ENCODE results near the gene COPE. TPM values are rescaled to one million over a fixed set of nuclear protein-coding genes. Genes with fewer than 3 reads are reported as not detected.

COPE gene
- total and polyA plus RNA-seq, 2 experiments from 2014 or later, result 322 to 347 TPM

DNA sequence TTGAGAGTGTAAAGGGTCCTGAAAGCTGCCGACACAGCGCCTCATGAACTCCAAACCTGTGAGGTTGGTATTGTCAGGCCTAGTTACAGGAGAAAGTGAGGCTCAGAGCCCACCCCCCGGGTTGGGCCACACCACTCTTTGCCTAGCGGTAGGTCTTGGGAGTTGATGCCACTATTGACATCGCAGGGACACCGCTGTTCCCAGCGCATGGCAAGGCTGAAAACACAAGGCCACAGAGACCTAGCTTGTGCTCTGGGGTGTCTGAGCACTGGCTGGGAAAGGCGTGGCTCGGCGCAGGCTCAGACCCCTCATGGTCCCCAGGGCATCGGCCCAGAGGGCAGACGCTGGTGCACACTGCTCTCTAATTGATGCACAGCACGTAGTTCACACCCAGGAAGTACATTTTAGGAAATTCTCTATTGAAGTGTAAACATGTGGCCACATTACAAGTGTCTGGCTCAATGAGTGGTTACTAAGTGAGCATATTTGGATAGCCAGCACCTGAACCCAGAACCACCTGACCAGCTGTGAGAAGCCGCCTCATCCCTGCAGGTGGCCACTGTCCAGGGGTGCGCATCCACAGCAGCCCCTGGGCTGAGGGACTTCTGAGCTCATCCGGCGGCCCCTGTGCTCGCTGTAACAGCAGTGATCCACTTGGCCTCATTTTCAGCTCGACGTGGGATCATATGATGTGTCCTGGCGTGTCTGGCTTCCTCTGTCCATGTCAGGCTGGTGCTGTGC is 60.1 kb downstream of the COPE start:
- DNase-seq, result no peak
- 92 to 97% methylated on average over 19 to 21 of the region's 21 CpGs for WGBS, 2 experiments (ENCODE audit: low coverage in 1 of 2, low lambda C conversion rate in 2 of 2, missing lambda C conversion rate in 2 of 2)
- H2AFZ ChIP-seq, result no peak overlapping the region
- no peak overlapping the region for H3K4me3 ChIP-seq
- no peaks in the 10 kb centered on the region for H3K4me1 ChIP-seq (ENCODE audit: insufficient read depth)
- no peak overlapping the region for H3K4me2 ChIP-seq (ENCODE audit: unreplicated experiment)
- 0 out of 2 replicates have a peak, but pooled peaks cover under 1% of the 10 kb centered on the region for H3F3A ChIP-seq (ENCODE audit: insufficient read depth)
- in situ Hi-C loops (cut with MboI), result no loop called here
- TF ChIP-seq EZH2 (IDR thresholded peaks at IDR 0.05; ENCODE audit: insufficient read depth, poor library complexity, severe bottlenecking) (no peak), EZH2phosphoT487 (IDR thresholded peaks at IDR 0.05; ENCODE audit: insufficient read depth, low read depth) (no peak)
- no peaks in the 10 kb centered on the region for H3K27me3 ChIP-seq (replicated peaks; ENCODE audit: insufficient read depth)
- peaks cover 45% of the 10 kb centered on the region; the same call in 1 of the 2 replicates for H3K36me3 ChIP-seq (ENCODE audit: low read depth)
- no peaks in the 10 kb centered on the region for H3K9me2 ChIP-seq (ENCODE audit: insufficient read depth)
- no peak overlapping the region for H3K9ac ChIP-seq
- no peaks in the 10 kb centered on the region for H4K20me1 ChIP-seq (ENCODE audit: insufficient read depth)
- H3K9me3 ChIP-seq (ENCODE audit: low read depth), result no peaks in the 10 kb centered on the region
- no peak overlapping the region for H3K27ac ChIP-seq
- peaks cover 65% of the 10 kb centered on the region for H3K79me2 ChIP-seq (ENCODE audit: insufficient read depth)

DNA sequence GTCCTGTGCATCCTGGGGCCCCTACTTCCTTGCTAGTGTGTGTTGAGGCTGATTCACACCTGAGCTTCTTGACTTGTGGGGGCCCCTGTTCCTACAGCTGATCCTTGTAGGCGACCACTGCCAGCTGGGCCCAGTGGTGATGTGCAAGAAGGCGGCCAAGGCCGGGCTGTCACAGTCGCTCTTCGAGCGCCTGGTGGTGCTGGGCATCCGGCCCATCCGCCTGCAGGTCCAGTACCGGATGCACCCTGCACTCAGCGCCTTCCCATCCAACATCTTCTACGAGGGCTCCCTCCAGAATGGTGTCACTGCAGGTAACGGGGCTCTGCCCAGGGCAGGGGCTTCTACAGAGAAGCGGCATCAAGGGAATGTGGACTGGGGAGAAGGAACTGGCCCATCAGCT is 62.0 kb downstream of the COPE start:
- 93 to 98% methylated on average over 13 of the region's 13 CpGs for WGBS, 2 experiments (ENCODE audit: low coverage in 1 of 2, low lambda C conversion rate in 2 of 2, missing lambda C conversion rate in 2 of 2)
- H3K4me3 ChIP-seq, result no peak overlapping the region
- in situ Hi-C loops (cut with MboI), result no loop called here
- no peak overlapping the region for H3K27ac ChIP-seq
- no peak overlapping the region for H3K9ac ChIP-seq
- TF ChIP-seq EZH2phosphoT487 (IDR thresholded peaks at IDR 0.05; ENCODE audit: insufficient read depth, low read depth), result no peak
- no peak for TF ChIP-seq EZH2 (IDR thresholded peaks at IDR 0.05; ENCODE audit: insufficient read depth, poor library complexity, severe bottlenecking)
- H2AFZ ChIP-seq, result no peak overlapping the region
- no peak for DNase-seq
- H3K9me3 ChIP-seq (ENCODE audit: low read depth), result no peaks in the 10 kb centered on the region
- peaks cover 45% of the 10 kb centered on the region; the same call in 1 of the 2 replicates for H3K36me3 ChIP-seq (ENCODE audit: low read depth)
- H3K9me2 ChIP-seq (ENCODE audit: insufficient read depth), result no peaks in the 10 kb centered on the region
- H3K27me3 ChIP-seq (replicated peaks; ENCODE audit: insufficient read depth), result no peaks in the 10 kb centered on the region
- no peaks in the 10 kb centered on the region for H4K20me1 ChIP-seq (ENCODE audit: insufficient read depth)
- H3K4me2 ChIP-seq (ENCODE audit: unreplicated experiment), result no peak overlapping the region
- no peaks in the 10 kb centered on the region for H3F3A ChIP-seq (ENCODE audit: insufficient read depth)
- H3K4me1 ChIP-seq (ENCODE audit: insufficient read depth), result no peaks in the 10 kb centered on the region
- H3K79me2 ChIP-seq (ENCODE audit: insufficient read depth), result peaks cover 84% of the 10 kb centered on the region

DNA sequence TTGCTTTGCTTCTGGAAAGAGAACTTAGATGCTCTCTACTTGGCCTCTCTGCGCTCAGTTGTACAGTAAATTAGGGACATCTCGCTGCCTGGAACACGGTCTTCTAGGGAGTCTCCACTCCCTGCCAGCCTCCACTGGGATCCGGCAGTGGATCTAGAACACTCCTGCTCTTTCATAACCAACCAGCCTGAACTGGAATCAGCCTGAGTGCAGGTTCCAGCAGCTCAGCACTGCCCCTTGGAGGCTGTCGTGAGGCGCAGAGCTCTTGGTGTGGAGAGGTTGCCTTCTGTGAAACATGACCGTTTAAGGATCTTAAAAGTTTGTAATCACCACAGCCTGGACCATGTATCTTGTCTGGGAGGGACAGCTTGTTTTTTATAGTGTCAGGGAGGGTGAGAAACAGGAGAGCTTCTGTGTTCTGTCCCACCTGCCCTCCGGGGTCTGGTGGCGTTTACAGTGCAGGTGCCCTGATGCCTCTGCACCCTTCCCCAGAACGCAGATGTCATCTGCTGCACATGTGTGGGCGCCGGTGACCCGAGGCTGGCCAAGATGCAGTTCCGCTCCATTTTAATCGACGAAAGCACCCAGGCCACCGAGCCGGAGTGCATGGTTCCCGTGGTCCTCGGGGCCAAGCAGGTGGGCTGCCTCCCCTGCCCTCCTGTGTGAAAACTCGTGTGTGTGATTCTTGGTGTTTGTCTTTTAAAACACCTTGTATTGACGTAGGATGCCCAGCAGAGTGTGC is 62.6 kb downstream of the COPE start:
- no peak overlapping the region for H3K9ac ChIP-seq
- no peak for TF ChIP-seq EZH2 (IDR thresholded peaks at IDR 0.05; ENCODE audit: insufficient read depth, poor library complexity, severe bottlenecking)
- no peak for TF ChIP-seq EZH2phosphoT487 (IDR thresholded peaks at IDR 0.05; ENCODE audit: insufficient read depth, low read depth)
- peak; percentile 56 for DNase-seq
- H3K4me3 ChIP-seq, result no peak overlapping the region
- no peaks in the 10 kb centered on the region for H3K27me3 ChIP-seq (replicated peaks; ENCODE audit: insufficient read depth)
- H2AFZ ChIP-seq, result no peak overlapping the region
- H3F3A ChIP-seq (ENCODE audit: insufficient read depth), result no peaks in the 10 kb centered on the region; the same call in 1 of the 2 replicates
- no peaks in the 10 kb centered on the region for H3K4me1 ChIP-seq (ENCODE audit: insufficient read depth)
- no peaks in the 10 kb centered on the region for H4K20me1 ChIP-seq (ENCODE audit: insufficient read depth)
- in situ Hi-C loops (cut with MboI), result no loop called here
- WGBS, 2 experiments (ENCODE audit: low coverage in 1 of 2, low lambda C conversion rate in 2 of 2, missing lambda C conversion rate in 2 of 2), result 78 to 81% methylated on average over 22 of the region's 22 CpGs
- no peaks in the 10 kb centered on the region for H3K9me3 ChIP-seq (ENCODE audit: low read depth)
- H3K9me2 ChIP-seq (ENCODE audit: insufficient read depth), result no peaks in the 10 kb centered on the region
- H3K27ac ChIP-seq, result no peak overlapping the region
- H3K4me2 ChIP-seq (ENCODE audit: unreplicated experiment), result no peak overlapping the region
- peaks cover 45% of the 10 kb centered on the region; the same call in 1 of the 2 replicates for H3K36me3 ChIP-seq (ENCODE audit: low read depth)
- H3K79me2 ChIP-seq (ENCODE audit: insufficient read depth), result peaks cover 90% of the 10 kb centered on the region

DNA sequence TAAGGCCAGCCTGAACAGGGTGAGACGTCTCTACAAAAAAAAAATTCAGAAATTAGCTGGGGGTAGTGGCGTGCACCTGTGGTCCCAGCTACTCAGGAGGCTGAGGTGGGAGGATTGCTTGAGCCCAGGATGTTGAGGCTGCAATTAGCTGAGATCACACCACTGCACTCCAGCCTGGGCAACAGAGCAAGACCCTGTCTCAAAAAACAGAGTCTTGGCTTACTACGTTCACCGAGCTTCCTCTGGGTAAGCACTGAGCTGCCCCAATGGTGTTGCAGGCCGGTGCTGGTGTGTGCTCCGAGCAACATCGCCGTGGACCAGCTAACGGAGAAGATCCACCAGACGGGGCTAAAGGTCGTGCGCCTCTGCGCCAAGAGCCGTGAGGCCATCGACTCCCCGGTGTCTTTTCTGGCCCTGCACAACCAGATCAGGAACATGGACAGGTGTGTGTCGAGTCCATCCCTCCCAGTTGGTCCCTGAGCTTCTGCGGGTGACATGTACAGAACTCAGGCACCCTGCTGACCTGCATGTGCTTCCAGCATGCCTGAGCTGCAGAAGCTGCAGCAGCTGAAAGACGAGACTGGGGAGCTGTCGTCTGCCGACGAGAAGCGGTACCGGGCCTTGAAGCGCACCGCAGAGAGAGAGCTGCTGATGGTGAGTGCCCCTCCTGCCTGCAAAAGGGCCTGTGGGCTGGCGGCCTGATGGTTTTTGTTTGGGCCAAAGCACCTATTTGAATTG is 63.4 kb downstream of the COPE start:
- TF ChIP-seq EZH2phosphoT487 (IDR thresholded peaks at IDR 0.05; ENCODE audit: insufficient read depth, low read depth) (no peak), EZH2 (IDR thresholded peaks at IDR 0.05; ENCODE audit: insufficient read depth, poor library complexity, severe bottlenecking) (no peak)
- H3K9me2 ChIP-seq (ENCODE audit: insufficient read depth), result no peaks in the 10 kb centered on the region
- H3F3A ChIP-seq (ENCODE audit: insufficient read depth), result peaks cover 7% of the 10 kb centered on the region
- H3K4me3 ChIP-seq, result no peak overlapping the region
- peaks cover 47% of the 10 kb centered on the region; the same call in 1 of the 2 replicates for H3K36me3 ChIP-seq (ENCODE audit: low read depth)
- H3K79me2 ChIP-seq (ENCODE audit: insufficient read depth), result peaks cover 92% of the 10 kb centered on the region
- H2AFZ ChIP-seq, result no peak overlapping the region
- H3K27ac ChIP-seq, result no peak overlapping the region
- no peaks in the 10 kb centered on the region for H3K9me3 ChIP-seq (ENCODE audit: low read depth)
- DNase-seq, result no peak
- no peaks in the 10 kb centered on the region for H3K27me3 ChIP-seq (replicated peaks; ENCODE audit: insufficient read depth)
- no peaks in the 10 kb centered on the region for H3K4me1 ChIP-seq (ENCODE audit: insufficient read depth)
- in situ Hi-C loops (cut with MboI), result no loop called here
- H3K9ac ChIP-seq, result no peak overlapping the region
- no peak overlapping the region for H3K4me2 ChIP-seq (ENCODE audit: unreplicated experiment)
- WGBS, 2 experiments (ENCODE audit: low coverage in 1 of 2, low lambda C conversion rate in 2 of 2, missing lambda C conversion rate in 2 of 2), result 88 to 95% methylated on average over 27 of the region's 27 CpGs
- H4K20me1 ChIP-seq (ENCODE audit: insufficient read depth), result no peaks in the 10 kb centered on the region

Measured in GM23248 (cell line).